Lower lobe of right lung (tissue), 2 donors: ENCODE measurements around the gene M6PR. TPM values are rescaled to one million over a fixed set of nuclear protein-coding genes. Genes with fewer than 3 reads are reported as not detected.
A peak's percentile ranks its signal among the peaks of the same experiment; 100 is the strongest.

Source experiments
- ATAC-seq, 2 donors: fragments of 200-7000 bp; cut with Tn5 transposase; one replicate each; pipeline ENCODE4 v1.9.1; 2020 to 2022; ENCODE audit warnings: mild to moderate bottlenecking in 2 of 2, moderate library complexity in 2 of 2
- DNase-seq: peaks from one replicate; pipeline ENCODE4 v3.0.0-alpha.2; 2020
- H3K27ac ChIP-seq: fragments of 200-600 bp; one replicate; pipeline ENCODE4 v1.8.0; 2022
- H3K27me3 ChIP-seq: fragments of 200-600 bp; one replicate; pipeline ENCODE4 v1.8.0; 2022; ENCODE audit warnings: low read depth
- H3K36me3 ChIP-seq: fragments of 200-600 bp; one replicate; pipeline ENCODE4 v1.8.0; 2022; ENCODE audit warnings: mild to moderate bottlenecking
- H3K4me1 ChIP-seq: fragments of 200-600 bp; one replicate; pipeline ENCODE4 v1.8.0; 2022
- H3K4me3 ChIP-seq: fragments of 200-600 bp; one replicate; pipeline ENCODE4 v1.8.0; 2022; ENCODE audit warnings: mild to moderate bottlenecking
- H3K9me3 ChIP-seq: fragments of 200-600 bp; one replicate; pipeline ENCODE4 v1.8.0; 2022
- intact Hi-C: fragments of 100-400 bp; cut with DNase I; formaldehyde crosslinking; loops from one replicate; pipeline ENCODE4 v1.11.0; 2022
- total RNA-seq: library from RNA; stranded (reverse); fragmentation: NEBNext Ultra II Directional; extraction: Animal tissue kit (Norgen Biotek cat#: 25700); gene quantifications from one replicate; pipeline ENCODE4 v1.2.1, GENCODE V29; 2021
- TF ChIP-seq, protein P1 (sequence below): fragments of 200-600 bp; IDR thresholded peaks from one replicate; pipeline ENCODE4 v1.8.0; 2022; ENCODE audit warnings: antibody characterized with exemption, mild to moderate bottlenecking
- donor health status: DM: no; HTN: yes; CAD: no; lungs with severe emphysema.

Gene M6PR
- total RNA-seq, 1 donor from 2014 or later: 226 TPM

DNA sequence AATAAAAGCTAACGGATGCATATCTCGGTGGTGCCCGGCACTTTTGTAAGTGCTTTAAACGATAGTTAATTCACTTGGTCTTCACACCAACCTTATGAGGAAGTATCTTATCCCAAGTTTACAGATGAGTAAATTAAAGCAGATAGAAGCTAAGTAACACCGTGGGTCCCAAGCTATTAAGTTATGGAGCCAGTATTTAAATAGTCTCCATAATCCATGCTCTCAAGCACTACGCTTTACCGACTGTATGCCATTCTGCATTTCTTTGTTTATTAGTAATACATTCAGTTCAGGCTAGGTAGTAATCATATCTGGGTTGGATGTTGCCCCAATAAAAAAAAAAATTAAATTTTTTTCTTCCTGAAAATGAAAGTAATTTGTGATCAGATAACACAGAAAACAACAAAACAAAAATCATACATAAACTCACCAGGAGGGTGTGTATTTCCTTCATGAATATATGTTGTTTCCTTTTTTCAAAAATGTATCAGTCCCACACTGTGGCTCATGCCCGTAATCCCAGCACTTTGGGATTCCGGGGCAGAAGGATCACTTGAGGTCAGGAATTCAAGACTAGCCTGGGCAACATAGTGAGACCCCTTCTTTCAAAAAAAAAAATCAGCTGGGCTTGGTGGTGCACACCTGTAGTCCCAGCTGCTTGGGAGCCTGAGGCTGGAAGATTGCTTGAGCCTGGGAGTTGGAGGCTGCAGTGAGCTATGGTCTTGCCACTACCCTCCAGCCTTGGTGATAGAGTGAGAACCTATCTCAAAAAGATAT lies 1.4 kb upstream of the M6PR start:
- intact Hi-C loops: no loop called here
- DNase-seq (no peak), ATAC-seq (no peak)
- Histone ChIP-seq H3K9me3 (no peaks in the 10 kb centered on the region), H3K4me3 (peak overlapping the region; percentile 71), H3K4me1 (peaks cover 26% of the 10 kb centered on the region), H3K27ac (peak overlapping the region; percentile 97), H3K36me3 (peaks cover 4% of the 10 kb centered on the region), H3K27me3 (no peaks in the 10 kb centered on the region)
- TF ChIP-seq, protein P1, sequence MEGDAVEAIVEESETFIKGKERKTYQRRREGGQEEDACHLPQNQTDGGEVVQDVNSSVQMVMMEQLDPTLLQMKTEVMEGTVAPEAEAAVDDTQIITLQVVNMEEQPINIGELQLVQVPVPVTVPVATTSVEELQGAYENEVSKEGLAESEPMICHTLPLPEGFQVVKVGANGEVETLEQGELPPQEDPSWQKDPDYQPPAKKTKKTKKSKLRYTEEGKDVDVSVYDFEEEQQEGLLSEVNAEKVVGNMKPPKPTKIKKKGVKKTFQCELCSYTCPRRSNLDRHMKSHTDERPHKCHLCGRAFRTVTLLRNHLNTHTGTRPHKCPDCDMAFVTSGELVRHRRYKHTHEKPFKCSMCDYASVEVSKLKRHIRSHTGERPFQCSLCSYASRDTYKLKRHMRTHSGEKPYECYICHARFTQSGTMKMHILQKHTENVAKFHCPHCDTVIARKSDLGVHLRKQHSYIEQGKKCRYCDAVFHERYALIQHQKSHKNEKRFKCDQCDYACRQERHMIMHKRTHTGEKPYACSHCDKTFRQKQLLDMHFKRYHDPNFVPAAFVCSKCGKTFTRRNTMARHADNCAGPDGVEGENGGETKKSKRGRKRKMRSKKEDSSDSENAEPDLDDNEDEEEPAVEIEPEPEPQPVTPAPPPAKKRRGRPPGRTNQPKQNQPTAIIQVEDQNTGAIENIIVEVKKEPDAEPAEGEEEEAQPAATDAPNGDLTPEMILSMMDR: no peak

DNA sequence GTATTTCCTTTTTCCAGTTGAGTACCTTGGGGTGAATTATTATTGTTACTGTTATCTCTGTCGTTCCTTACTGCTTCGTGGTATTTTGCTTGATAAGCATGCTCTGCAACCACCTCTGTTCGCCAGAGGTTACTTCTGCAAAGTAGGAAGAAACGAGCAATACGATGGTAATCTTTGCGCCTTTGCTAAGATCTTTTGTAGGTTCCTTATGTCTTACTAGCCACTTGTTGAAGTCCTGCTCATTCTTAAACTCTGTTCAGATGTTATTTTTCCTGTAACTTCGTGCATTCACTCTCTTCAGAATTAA lies 729 bp upstream of the M6PR start:
- Histone ChIP-seq H3K4me1 (peaks cover 26% of the 10 kb centered on the region), H3K9me3 (no peaks in the 10 kb centered on the region), H3K27ac (peak overlapping the region; percentile 97), H3K4me3 (peak overlapping the region; percentile 71), H3K36me3 (peaks cover 11% of the 10 kb centered on the region), H3K27me3 (no peaks in the 10 kb centered on the region)
- intact Hi-C loops: no loop called here
- ATAC-seq (peak in 1 of 2 donors; percentile 7), DNase-seq (no peak)
- TF ChIP-seq, protein P1: no peak

DNA sequence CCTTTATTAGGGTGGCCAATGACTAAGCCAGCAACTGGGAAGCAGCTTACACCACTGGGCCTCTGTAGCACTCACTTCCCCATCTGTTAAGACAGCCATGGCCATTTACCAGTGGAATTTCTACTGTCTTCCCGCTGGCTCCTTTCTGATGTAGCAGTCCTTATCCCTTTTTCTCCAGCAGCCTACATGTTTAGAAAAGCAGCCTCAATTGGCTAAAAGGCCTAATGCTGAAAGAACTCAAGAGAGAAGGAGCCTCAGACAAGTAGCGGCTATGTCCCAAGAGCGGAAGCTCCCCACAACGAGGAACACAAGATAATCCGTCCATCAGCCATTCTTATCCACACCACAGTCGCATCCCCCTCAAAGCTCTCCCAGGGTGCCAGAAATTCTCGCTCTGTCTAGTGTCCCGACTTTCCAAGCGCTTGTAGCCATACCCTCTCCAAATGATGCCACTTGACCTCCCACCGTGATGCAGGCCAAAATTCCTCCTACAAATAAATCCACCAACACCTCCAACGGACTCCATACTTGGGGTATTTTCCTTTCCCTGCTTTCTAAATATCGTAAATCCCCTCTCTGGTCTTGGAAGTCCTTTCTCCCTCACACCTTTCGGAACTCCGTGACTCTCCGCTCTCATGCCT lies 624 bp downstream of the M6PR start:
- DNase-seq (no peak), ATAC-seq (peak; percentile 2 to 7)
- Histone ChIP-seq H3K4me3 (peak overlapping the region; percentile 71), H3K9me3 (no peaks in the 10 kb centered on the region), H3K27me3 (no peaks in the 10 kb centered on the region), H3K4me1 (peaks cover 26% of the 10 kb centered on the region), H3K27ac (peak overlapping the region; percentile 97), H3K36me3 (peaks cover 25% of the 10 kb centered on the region)
- intact Hi-C loops: no loop called here
- TF ChIP-seq, protein P1: no peak

DNA sequence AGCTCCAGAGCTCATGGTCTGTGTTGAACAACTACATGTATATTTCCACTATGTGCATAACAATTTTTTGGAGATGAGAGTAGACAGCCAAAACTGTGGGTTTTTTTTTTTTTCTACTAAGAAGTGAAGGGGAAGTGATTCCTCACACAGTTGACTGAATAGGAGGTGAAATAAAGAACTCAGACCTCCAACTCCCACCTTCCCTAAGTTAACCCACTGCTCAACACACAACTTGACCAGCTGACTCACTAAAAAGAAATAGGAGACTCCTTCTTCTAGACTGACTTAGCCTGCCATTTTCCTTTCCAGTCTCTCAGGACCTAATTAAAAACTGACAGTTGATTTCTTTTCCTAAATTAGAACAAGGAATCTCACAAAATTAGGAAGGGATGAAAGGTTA lies 1.7 kb downstream of the M6PR start:
- Histone ChIP-seq H3K36me3 (peaks cover 36% of the 10 kb centered on the region), H3K27ac (no peak overlapping the region), H3K9me3 (no peaks in the 10 kb centered on the region), H3K4me3 (peak overlapping the region; percentile 71), H3K27me3 (no peaks in the 10 kb centered on the region), H3K4me1 (peaks cover 26% of the 10 kb centered on the region)
- intact Hi-C loops: no loop called here
- ATAC-seq (no peak), DNase-seq (no peak)
- TF ChIP-seq, protein P1: no peak

DNA sequence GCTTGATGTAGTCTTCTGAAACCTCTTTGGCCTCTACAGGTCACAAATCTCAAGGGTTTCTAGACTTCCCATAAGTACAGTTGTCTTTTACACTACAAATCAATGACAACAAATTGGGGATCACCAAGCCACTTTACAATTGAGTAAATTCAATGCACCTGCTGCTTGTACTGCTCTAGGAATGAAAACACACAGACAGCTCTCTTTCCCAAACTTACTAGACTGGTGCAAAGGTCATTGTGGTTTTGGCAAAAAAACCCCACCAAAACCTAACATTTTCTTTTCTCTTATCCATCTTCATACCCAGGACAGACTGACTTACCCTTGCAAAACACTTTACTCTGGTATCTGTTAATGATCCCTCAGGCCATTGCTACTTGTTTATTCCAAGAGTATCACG lies 2.7 kb downstream of the M6PR start:
- H3K4me1 ChIP-seq: peaks cover 26% of the 10 kb centered on the region
- intact Hi-C loops: no loop called here
- DNase-seq (no peak), ATAC-seq (no peak)
- H3K36me3 ChIP-seq: peaks cover 46% of the 10 kb centered on the region
- H3K4me3 ChIP-seq: no peak overlapping the region
- H3K9me3 ChIP-seq: no peaks in the 10 kb centered on the region
- TF ChIP-seq, protein P1: no peak
- H3K27ac ChIP-seq: no peak overlapping the region
- no peaks in the 10 kb centered on the region for H3K27me3 ChIP-seq
